Endothelial cell of umbilical vein (primary cell): Measurements from ENCODE around the gene EEFSEC. TPM values are rescaled to one million over a fixed set of nuclear protein-coding genes. Genes with fewer than 3 reads are reported as not detected.

ENCODE experiments used
- BruUV-seq: library from RNA; stranded (reverse); fragments of 400-500 nt; replicated peaks from 2 replicates; lab custom pipeline; 2021; lab: Mats Ljungman, UMichigan
- CTCF ChIA-PET: fragments of 300-600, 350-600 bp; sonication (Branson Sonifier 250); formaldehyde crosslinking; loops from one replicate; lab custom pipeline; 2021; ENCODE audit warnings: antibody characterized with exemption, inconsistent platforms; lab: Charles Lee
- POLR2A ChIA-PET: fragments of 300-600, 350-600 bp; sonication (Branson Sonifier 250); formaldehyde crosslinking; loops from one replicate; lab custom pipeline; 2021; ENCODE audit warnings: antibody characterized with exemption, inconsistent platforms; lab: Charles Lee
- DNase-seq: peaks from one replicate; pipeline ENCODE4 v3.0.0-alpha.2; 2011; ENCODE audit warnings: low read depth, low spot score
- FAIRE-seq: peaks from 2 replicates; lab custom pipeline; 2011; peaks lifted over from hg19 to GRCh38; lab: Jason Lieb, UNC
- H2AFZ ChIP-seq: 2 replicates; pipeline ENCODE4 v1.6.0; 2012; ENCODE audit warnings: low read depth, low read length, control low read depth, inconsistent platforms
- H3K27ac ChIP-seq: 2 replicates; pipeline ENCODE4 v1.5.1; 2011; ENCODE audit warnings: low read depth, mild to moderate bottlenecking, control low read depth, low read length, moderate library complexity; ENCODE audit not compliant: insufficient read depth
- H3K27me3 ChIP-seq, 2 experiments: 2 replicates each; pipeline versions ENCODE4 v1.6.0 to v1.6.1; 2011; ENCODE audit warnings: low read length in 2 of 2, mixed read lengths in 1 of 2; ENCODE audit not compliant: control insufficient read depth in 2 of 2, insufficient read depth in 2 of 2
- H3K36me3 ChIP-seq, 2 experiments: 2 replicates in 1 of 2; 3 replicates in 1 of 2; pipeline ENCODE4 v1.5.1; 2011; ENCODE audit warnings: low read length in 2 of 2, mild to moderate bottlenecking in 1 of 2, moderate library complexity in 1 of 2; ENCODE audit not compliant: control insufficient read depth in 2 of 2, insufficient read depth in 2 of 2; ENCODE audit errors: extremely low read depth in 1 of 2
- H3K4me1 ChIP-seq: 3 replicates; pipeline ENCODE4 v1.5.1; 2011; ENCODE audit warnings: mild to moderate bottlenecking, low read length; ENCODE audit not compliant: control insufficient read depth, insufficient read depth; ENCODE audit errors: extremely low read depth
- H3K4me2 ChIP-seq: 2 replicates; pipeline ENCODE4 v1.6.1; 2011; ENCODE audit warnings: low read length, control low read depth, mixed read lengths; ENCODE audit not compliant: insufficient read depth
- H3K4me3 ChIP-seq, 3 experiments: fragments of 200-600 bp in 1 of 3; sonication (generic), shearing (Covaris generic) in 1 of 3; replicated peaks in 1 of 3; 2 replicates each; pipeline ENCODE4 v1.5.1; 2011 to 2016; ENCODE audit warnings: control low read depth in 3 of 3, low read length in 3 of 3, mild to moderate bottlenecking in 2 of 3, inconsistent platforms in 1 of 3, low read depth in 1 of 3, moderate library complexity in 1 of 3; ENCODE audit not compliant: insufficient read depth in 1 of 3
- H3K79me2 ChIP-seq: 2 replicates; pipeline ENCODE4 v1.6.0; 2012; ENCODE audit warnings: low read length, inconsistent platforms; ENCODE audit not compliant: control insufficient read depth, insufficient read depth
- H3K9ac ChIP-seq: replicated peaks from 2 replicates; pipeline ENCODE3; 2011; ENCODE audit warnings: low read length, control low read depth; ENCODE audit not compliant: insufficient read depth; ENCODE audit errors: extremely low read depth
- H3K9me1 ChIP-seq: replicated peaks from 3 replicates; pipeline ENCODE4 v1.6.0; 2011; ENCODE audit warnings: mild to moderate bottlenecking, low read length; ENCODE audit not compliant: control insufficient read depth, insufficient read depth; ENCODE audit errors: extremely low read depth
- H3K9me3 ChIP-seq: replicated peaks from 2 replicates; pipeline ENCODE4 v1.5.1; 2012; ENCODE audit warnings: low read length, inconsistent platforms; ENCODE audit not compliant: control insufficient read depth, insufficient read depth
- H4K20me1 ChIP-seq: replicated peaks from 2 replicates; pipeline ENCODE3; 2011; ENCODE audit warnings: mild to moderate bottlenecking, low read length; ENCODE audit not compliant: control insufficient read depth, insufficient read depth; ENCODE audit errors: extremely low read depth
- CTCF ChIP-seq, 2 donors: IDR thresholded peaks; 1 replicate in 1 of 2; 2 replicates in 1 of 2; pipeline ENCODE4 v1.5.1; 2011; ENCODE audit warnings: low read length in 2 of 2, mild to moderate bottlenecking in 2 of 2, moderate library complexity in 2 of 2, control low read depth in 1 of 2, inconsistent platforms in 1 of 2, low read depth in 1 of 2; ENCODE audit not compliant: insufficient read depth in 1 of 2; ENCODE audit errors: extremely low read depth in 1 of 2
- EZH2 ChIP-seq: IDR thresholded peaks from 2 replicates; pipeline ENCODE4 v1.6.1; 2012; ENCODE audit warnings: borderline replicate concordance, low read depth, mild to moderate bottlenecking, moderate library complexity, low read length, inconsistent platforms; ENCODE audit not compliant: severe bottlenecking
- FOS ChIP-seq: IDR thresholded peaks from 2 replicates; pipeline ENCODE4 v1.6.1; 2011; ENCODE audit warnings: mild to moderate bottlenecking, low read length, moderate library complexity, borderline replicate concordance; ENCODE audit not compliant: insufficient read depth
- GATA2 ChIP-seq: IDR thresholded peaks from 2 replicates; pipeline ENCODE4 v1.7.0; 2011; ENCODE audit warnings: low read depth, mild to moderate bottlenecking, moderate library complexity, mixed read lengths, low read length; ENCODE audit not compliant: insufficient read length, insufficient read depth
- JUN ChIP-seq: IDR thresholded peaks from 2 replicates; pipeline ENCODE4 v1.6.1; 2011; ENCODE audit warnings: borderline replicate concordance, low read depth; ENCODE audit not compliant: insufficient read length, insufficient read depth
- MAX ChIP-seq: IDR thresholded peaks from 2 replicates; pipeline ENCODE4 v1.6.1; 2011; ENCODE audit not compliant: insufficient read depth, insufficient read length
- MYC ChIP-seq: IDR thresholded peaks from one replicate; pipeline ENCODE4 v1.6.1; 2011; ENCODE audit warnings: mild to moderate bottlenecking, low read depth, low read length
- POLR2A ChIP-seq: IDR thresholded peaks from 2 replicates; pipeline ENCODE4 v1.6.1; 2012; ENCODE audit warnings: low read depth, mild to moderate bottlenecking, control low read depth, low read length
- POLR2AphosphoS5 ChIP-seq: IDR thresholded peaks from 2 replicates; pipeline ENCODE4 v1.6.1; 2012; ENCODE audit warnings: low read depth, mild to moderate bottlenecking, control low read depth, low read length, moderate library complexity; ENCODE audit not compliant: insufficient read depth
- dilution Hi-C: fragments of 300-500 bp; cut with MboI; formaldehyde crosslinking; loops from one replicate; pipeline ENCODE4 v1.15.0; 2019; ENCODE audit warnings: low sequenced_read_pairs; ENCODE audit not compliant: extremely low pct_ligation_motif_present
- intact Hi-C: fragments of 100-400 bp; cut with micrococcal nuclease; formaldehyde crosslinking; loops from one replicate; pipeline ENCODE4 v1.10.0; 2022
- polyA plus RNA-seq, 4 experiments: library from polyadenylated mRNA; depleted of rRNA in 3 of 4; stranded (reverse) in 3 of 4; unstranded in 1 of 4; fragments of >200 nt; gene quantifications; 2 replicates each; pipeline versions ENCODE4 v1.2.1 to v1.2.3, GENCODE V29; 2011 to 2012; ENCODE audit warnings: missing spikeins in 1 of 4
- total RNA-seq: library from RNA; stranded (reverse); gene quantifications from 2 replicates; pipeline ENCODE4 v1.2.3, GENCODE V29; 2021

The EEFSEC gene
- total and polyA plus RNA-seq, 2 donors (not counting 3 experiments of a cell fraction or from before 2014, with no cell fraction given): 13.1 to 14.5 TPM

GRCh38 chr3:128229106-128229857 is 76.0 kb downstream of the EEFSEC start:
- Histone ChIP-seq H3K27me3 (no peaks in the 10 kb centered on the region), H4K20me1 (no peaks in the 10 kb centered on the region), H3K4me1 (no peaks in the 10 kb centered on the region), H2AFZ (no peak overlapping the region), H3K9me1 (no peaks in the 10 kb centered on the region), H3K4me3 (no peak overlapping the region), H3K27ac (no peak overlapping the region), H3K9me3 (no peaks in the 10 kb centered on the region), H3K4me2 (no peak overlapping the region), H3K9ac (no peak overlapping the region), H3K79me2 (no peaks in the 10 kb centered on the region), H3K36me3 (no peaks in the 10 kb centered on the region)
- no peak for FAIRE-seq
- CTCF ChIA-PET: interaction anchor here (0.9 to 5.2 kb wide), 2 partner anchors 92 to 268 kb away, joined by 3 to 76 read pairs; no protein-coding TSS in a partner anchor
- DNase-seq: no peak
- no TSS peak for BruUV-seq
- POLR2A ChIA-PET: no interaction called here
- intact Hi-C loops: loop anchor here (5.0 kb wide), 2 partner anchors 253 to 268 kb away; no protein-coding TSS in a partner anchor
- TF ChIP-seq FOS (no peak), GATA2 (no peak), JUN (no peak), POLR2AphosphoS5 (no peak), MYC (no peak), CTCF (IDR thresholded peaks at IDR 0.05; ENCODE audit: extremely low read depth in 1 of 2, insufficient read depth in 1 of 2, low read depth in 1 of 2, low read length in 2 of 2) (no peak), EZH2 (no peak), MAX (no peak), POLR2A (no peak)
- dilution Hi-C loops: no loop called here
